Esophagus muscularis mucosa (tissue), 4 donors: ENCODE data around the gene GOLGA7B. TPM values are rescaled to one million over a fixed set of nuclear protein-coding genes. Genes with fewer than 3 reads are reported as not detected.

Source experiments
- DNase-seq: peaks from one replicate; pipeline ENCODE4 v3.0.0-alpha.2; 2017; ENCODE audit errors: extremely low spot score
- H3K27ac ChIP-seq, 4 donors: fragments of 200-600 bp; sonication (generic); replicated peaks in 1 of 4; 1 replicate in 3 of 4; 2 replicates in 1 of 4; pipeline ENCODE4 v1.5.1; 2016 to 2019; ENCODE audit warnings: mild to moderate bottlenecking in 1 of 4
- H3K27me3 ChIP-seq, 4 donors: fragments of 200-600 bp; sonication (generic); one replicate each; pipeline versions ENCODE4 v1.5.1 to v1.6.0; 2016 to 2019
- H3K36me3 ChIP-seq, 4 donors: fragments of 200-600 bp; sonication (generic); one replicate each; pipeline ENCODE4 v1.5.1; 2016 to 2019
- H3K4me1 ChIP-seq, 4 donors: fragments of 200-600 bp; sonication (generic); one replicate each; pipeline ENCODE4 v1.5.1; 2016 to 2019
- H3K4me3 ChIP-seq, 4 donors: fragments of 200-600 bp; sonication (generic); 1 replicate in 2 of 4; 2 replicates in 2 of 4; pipeline ENCODE4 v1.5.1; 2016 to 2019; ENCODE audit warnings: mild to moderate bottlenecking in 4 of 4, moderate library complexity in 1 of 4
- H3K9me3 ChIP-seq, 4 donors: fragments of 200-600 bp; sonication (generic); 1 replicate in 3 of 4; 2 replicates in 1 of 4; pipeline ENCODE4 v1.5.1; 2016 to 2019
- EP300 ChIP-seq: sonication (generic); formaldehyde crosslinking; IDR thresholded peaks from one replicate; pipeline ENCODE4 v1.6.1; 2017; ENCODE audit warnings: antibody characterized with exemption
- POLR2A ChIP-seq: fragments of 450-650 bp; IDR thresholded peaks from one replicate; pipeline ENCODE4 v1.6.1; 2017; ENCODE audit warnings: antibody characterized with exemption, moderate library complexity, mild to moderate bottlenecking, low read depth
- POLR2AphosphoS5 ChIP-seq, 2 donors: sonication (generic); formaldehyde crosslinking; IDR thresholded peaks; one replicate each; pipeline ENCODE4 v1.6.1; 2017; ENCODE audit warnings: antibody characterized with exemption in 2 of 2
- WGBS: methylation state at CpG from one replicate; pipeline ENCODE4 v1.1.5; 2018; 5-methylcytosine and 5-hydroxymethylcytosine counted together
- intact Hi-C: fragments of 100-400 bp; cut with DNase I; formaldehyde crosslinking; loops from one replicate; pipeline ENCODE4 v1.15.1; 2023
- total RNA-seq, 4 donors: library from RNA; depleted of rRNA; stranded (reverse); fragments of >200 nt; gene quantifications; one replicate each; pipeline versions ENCODE4 v1.1.0 to v1.2.1, GENCODE V29; 2016
- TF ChIP-seq, protein P1 (sequence below), 3 experiments: fragments of 200-600 bp in 2 of 3; fragments of 450-650 bp in 1 of 3; sonication (generic) in 2 of 3; IDR thresholded peaks; one replicate each; pipeline ENCODE4 v1.5.1; 2017 to 2019; ENCODE audit warnings: antibody characterized with exemption in 3 of 3, mild to moderate bottlenecking in 2 of 3, moderate library complexity in 1 of 3

GOLGA7B gene
- total RNA-seq, 4 donors from 2014 or later = under 0.01 to 0.33 (median 0.18) TPM

GRCh38 chr10:97896756-97897358 is 47.2 kb downstream of the GOLGA7B start:
- no peak for TF ChIP-seq POLR2A
- TF ChIP-seq POLR2AphosphoS5 (IDR thresholded peaks at IDR 0.05) = no peak
- TF ChIP-seq EP300 = no peak
- TF ChIP-seq, protein P1, sequence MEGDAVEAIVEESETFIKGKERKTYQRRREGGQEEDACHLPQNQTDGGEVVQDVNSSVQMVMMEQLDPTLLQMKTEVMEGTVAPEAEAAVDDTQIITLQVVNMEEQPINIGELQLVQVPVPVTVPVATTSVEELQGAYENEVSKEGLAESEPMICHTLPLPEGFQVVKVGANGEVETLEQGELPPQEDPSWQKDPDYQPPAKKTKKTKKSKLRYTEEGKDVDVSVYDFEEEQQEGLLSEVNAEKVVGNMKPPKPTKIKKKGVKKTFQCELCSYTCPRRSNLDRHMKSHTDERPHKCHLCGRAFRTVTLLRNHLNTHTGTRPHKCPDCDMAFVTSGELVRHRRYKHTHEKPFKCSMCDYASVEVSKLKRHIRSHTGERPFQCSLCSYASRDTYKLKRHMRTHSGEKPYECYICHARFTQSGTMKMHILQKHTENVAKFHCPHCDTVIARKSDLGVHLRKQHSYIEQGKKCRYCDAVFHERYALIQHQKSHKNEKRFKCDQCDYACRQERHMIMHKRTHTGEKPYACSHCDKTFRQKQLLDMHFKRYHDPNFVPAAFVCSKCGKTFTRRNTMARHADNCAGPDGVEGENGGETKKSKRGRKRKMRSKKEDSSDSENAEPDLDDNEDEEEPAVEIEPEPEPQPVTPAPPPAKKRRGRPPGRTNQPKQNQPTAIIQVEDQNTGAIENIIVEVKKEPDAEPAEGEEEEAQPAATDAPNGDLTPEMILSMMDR (IDR thresholded peaks at IDR 0.05) = no peak
- 93% methylated on average over 13 of the region's 13 CpGs for WGBS
- Histone ChIP-seq H3K9me3 (no peaks in the 10 kb centered on the region), H3K27me3 (peaks cover 0 to 61% (median 0%) of the 10 kb centered on the region in 4 donors), H3K4me3 (no peak overlapping the region), H3K36me3 (no peaks in the 10 kb centered on the region), H3K4me1 (peaks cover 0 to 3% (median 0%) of the 10 kb centered on the region in 4 donors), H3K27ac (no peak overlapping the region)
- intact Hi-C loops = no loop called here
- no peak for DNase-seq

DNA sequence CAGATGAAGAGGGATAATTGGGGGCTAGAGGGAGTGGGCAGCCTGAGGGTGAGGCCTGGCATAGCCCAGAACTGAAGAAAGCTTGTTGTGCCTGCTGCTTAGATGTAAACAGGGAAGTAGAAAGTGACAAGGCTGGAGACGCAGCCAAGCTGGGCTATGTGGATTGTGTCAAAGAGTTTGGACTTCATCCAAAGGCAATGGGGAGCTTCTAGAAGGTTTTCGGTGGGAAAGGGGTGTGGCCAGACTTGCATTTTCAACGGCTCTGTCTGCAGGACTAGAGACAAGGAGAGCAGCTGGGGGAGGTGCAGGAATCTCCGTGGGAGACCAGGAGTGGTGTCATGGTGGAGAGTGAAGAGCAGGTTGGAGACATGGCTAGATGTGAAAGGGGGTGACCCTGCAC is 48.8 kb downstream of the GOLGA7B start:
- TF ChIP-seq POLR2AphosphoS5 (IDR thresholded peaks at IDR 0.05) (no peak), EP300 (no peak), POLR2A (no peak)
- TF ChIP-seq, protein P1 (IDR thresholded peaks at IDR 0.05) = no peak
- 17% methylated on average over 4 of the region's 4 CpGs for WGBS
- Histone ChIP-seq H3K4me1 (peaks cover 0 to 3% (median 1%) of the 10 kb centered on the region in 4 donors), H3K27me3 (peaks cover 0 to 58% (median 0%) of the 10 kb centered on the region in 4 donors), H3K9me3 (no peaks in the 10 kb centered on the region), H3K4me3 (no peak overlapping the region), H3K27ac (no peak overlapping the region), H3K36me3 (no peaks in the 10 kb centered on the region)
- intact Hi-C loops = no loop called here
- DNase-seq = no peak

DNA sequence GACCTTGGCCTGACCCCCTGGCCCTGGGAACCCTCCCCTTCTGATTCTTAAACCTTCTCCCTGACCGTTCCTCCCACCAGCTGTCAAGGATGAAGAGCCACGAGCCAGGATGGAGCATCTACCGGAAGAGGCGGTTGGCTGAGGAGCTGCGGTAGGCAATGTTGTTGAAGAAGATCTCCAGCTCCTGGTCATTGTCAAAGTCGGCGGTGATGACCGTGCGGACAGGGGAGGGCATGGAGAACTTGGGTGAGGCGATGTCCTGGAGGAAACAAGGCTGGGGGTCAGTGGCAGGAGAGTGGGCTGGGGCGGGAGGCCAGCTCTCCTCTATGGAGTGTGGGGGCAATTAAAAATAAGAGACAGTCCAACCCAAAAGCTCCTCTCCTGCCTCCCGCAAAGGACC is 51.7 kb downstream of the GOLGA7B start:
- Histone ChIP-seq H3K9me3 (no peaks in the 10 kb centered on the region), H3K4me3 (no peak overlapping the region), H3K36me3 (no peaks in the 10 kb centered on the region), H3K27me3 (peaks cover 0 to 64% (median 0%) of the 10 kb centered on the region in 4 donors), H3K27ac (no peak overlapping the region), H3K4me1 (peaks cover 0 to 6% (median 1%) of the 10 kb centered on the region in 4 donors)
- WGBS = 91% methylated on average over 12 of the region's 12 CpGs
- intact Hi-C loops = no loop called here
- TF ChIP-seq POLR2A = no peak
- no peak for TF ChIP-seq POLR2AphosphoS5 (IDR thresholded peaks at IDR 0.05)
- TF ChIP-seq, protein P1 (IDR thresholded peaks at IDR 0.05) = no peak
- TF ChIP-seq EP300 = no peak
- DNase-seq = no peak

- 67% methylated on average over 5 of the region's 9 CpGs for WGBS
- TF ChIP-seq, protein P1 (IDR thresholded peaks at IDR 0.05) = no peak
- TF ChIP-seq POLR2AphosphoS5 (IDR thresholded peaks at IDR 0.05) (no peak), POLR2A (no peak)
- Histone ChIP-seq H3K4me3 (no peak overlapping the region), H3K27me3 (peaks cover 0 to 71% (median 0%) of the 10 kb centered on the region in 4 donors), H3K27ac (no peak overlapping the region), H3K9me3 (no peaks in the 10 kb centered on the region), H3K36me3 (no peaks in the 10 kb centered on the region), H3K4me1 (peaks cover 0 to 6% (median 0%) of the 10 kb centered on the region in 4 donors)
- DNase-seq = no peak
- intact Hi-C loops = no loop called here
These were observed 53.7 kb downstream of the GOLGA7B start for GRCh38 chr10:97903128-97904017.
